Chondrocyte (in vitro differentiated cells): ENCODE measurements around the gene MCU. TPM values are rescaled to one million over a fixed set of nuclear protein-coding genes. Genes with fewer than 3 reads are reported as not detected.

Source experiments
- DNase-seq: peaks from one replicate; pipeline ENCODE4 v3.0.0; 2021; ENCODE audit warnings: mixed read lengths, low spot score
- H3K27ac Mint-ChIP-seq: one replicate; pipeline ENCODE4 v1.8.0; 2021; ENCODE audit warnings: mild to moderate bottlenecking, moderate library complexity, mixed read lengths; ENCODE audit not compliant: unreplicated experiment
- H3K27me3 Mint-ChIP-seq: 2 replicates; pipeline ENCODE4 v1.8.0; 2021; ENCODE audit warnings: low read depth, mixed read lengths
- H3K36me3 Mint-ChIP-seq: 2 replicates; pipeline ENCODE4 v1.8.0; 2021; ENCODE audit warnings: low read depth, mixed read lengths
- H3K4me1 Mint-ChIP-seq: 2 replicates; pipeline ENCODE4 v1.8.0; 2021; ENCODE audit warnings: low read depth, mild to moderate bottlenecking, mixed read lengths
- H3K4me3 Mint-ChIP-seq: one replicate; pipeline ENCODE4 v1.8.0; 2021; ENCODE audit warnings: mild to moderate bottlenecking, moderate library complexity, mixed read lengths; ENCODE audit not compliant: unreplicated experiment
- H3K9me3 Mint-ChIP-seq: 2 replicates; pipeline ENCODE4 v1.8.0; 2021; ENCODE audit warnings: low read depth, mixed read lengths
- total RNA-seq: library from RNA; stranded (reverse); gene quantifications from 3 replicates; pipeline ENCODE4 v1.2.1, GENCODE V29; 2021
- TF ChIP-seq, protein P1 (sequence below): fragments of 200-600 bp; sonication (generic); IDR thresholded peaks from 2 replicates; pipeline ENCODE4 v1.5.0; 2021; ENCODE audit warnings: antibody characterized with exemption, mild to moderate bottlenecking, moderate library complexity

The MCU gene
- total RNA-seq, 1 donor from 2014 or later, result 51.8 TPM

DNA sequence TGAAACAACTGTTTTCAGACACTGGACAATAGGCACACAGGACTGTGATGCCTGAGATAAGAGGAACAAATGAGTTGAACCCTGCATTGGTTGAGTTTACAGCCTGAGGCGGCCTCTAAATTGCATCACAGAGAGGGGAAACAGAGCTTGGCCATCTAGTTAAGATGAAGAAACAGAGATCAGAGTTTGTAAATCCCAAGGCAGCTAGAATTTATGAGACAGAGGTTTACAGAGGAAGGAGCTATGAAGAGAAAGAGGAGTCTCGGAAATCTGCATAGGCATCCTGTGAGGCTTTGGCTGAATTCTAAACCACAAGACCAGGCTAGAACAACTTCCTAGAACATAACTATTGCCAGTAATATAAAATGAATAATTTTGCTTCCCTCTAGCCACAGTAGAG, 160.6 kb downstream of the MCU start:
- DNase-seq, result no peak
- peaks cover 13% of the 10 kb centered on the region for H3K9me3 Mint-ChIP-seq
- H3K4me1 Mint-ChIP-seq, result no peaks in the 10 kb centered on the region
- TF ChIP-seq, protein P1, sequence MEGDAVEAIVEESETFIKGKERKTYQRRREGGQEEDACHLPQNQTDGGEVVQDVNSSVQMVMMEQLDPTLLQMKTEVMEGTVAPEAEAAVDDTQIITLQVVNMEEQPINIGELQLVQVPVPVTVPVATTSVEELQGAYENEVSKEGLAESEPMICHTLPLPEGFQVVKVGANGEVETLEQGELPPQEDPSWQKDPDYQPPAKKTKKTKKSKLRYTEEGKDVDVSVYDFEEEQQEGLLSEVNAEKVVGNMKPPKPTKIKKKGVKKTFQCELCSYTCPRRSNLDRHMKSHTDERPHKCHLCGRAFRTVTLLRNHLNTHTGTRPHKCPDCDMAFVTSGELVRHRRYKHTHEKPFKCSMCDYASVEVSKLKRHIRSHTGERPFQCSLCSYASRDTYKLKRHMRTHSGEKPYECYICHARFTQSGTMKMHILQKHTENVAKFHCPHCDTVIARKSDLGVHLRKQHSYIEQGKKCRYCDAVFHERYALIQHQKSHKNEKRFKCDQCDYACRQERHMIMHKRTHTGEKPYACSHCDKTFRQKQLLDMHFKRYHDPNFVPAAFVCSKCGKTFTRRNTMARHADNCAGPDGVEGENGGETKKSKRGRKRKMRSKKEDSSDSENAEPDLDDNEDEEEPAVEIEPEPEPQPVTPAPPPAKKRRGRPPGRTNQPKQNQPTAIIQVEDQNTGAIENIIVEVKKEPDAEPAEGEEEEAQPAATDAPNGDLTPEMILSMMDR, result no peak
- H3K4me3 Mint-ChIP-seq, result no peak overlapping the region
- peaks cover 6% of the 10 kb centered on the region for H3K36me3 Mint-ChIP-seq
- H3K27ac Mint-ChIP-seq, result no peak overlapping the region
- H3K27me3 Mint-ChIP-seq, result no peaks in the 10 kb centered on the region

DNA sequence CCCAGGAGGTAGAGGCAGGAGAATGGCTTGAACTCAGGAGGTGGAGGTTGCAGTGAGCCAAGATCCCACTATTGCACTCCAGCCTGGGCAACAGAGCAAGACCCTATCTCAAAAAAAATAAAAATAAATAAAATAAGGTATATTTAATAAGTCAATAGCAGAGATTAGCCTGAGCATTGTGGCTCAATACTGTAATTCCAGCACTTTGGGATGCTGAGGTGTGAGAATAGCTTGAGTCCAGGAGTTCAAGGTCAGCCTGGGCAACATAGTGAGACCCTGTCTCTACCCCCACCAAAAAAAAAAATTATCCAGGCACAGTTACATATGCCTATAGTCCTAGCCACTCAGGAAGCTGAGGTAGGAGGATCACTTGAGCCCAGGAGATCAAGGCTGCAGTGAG, 163.2 kb downstream of the MCU start:
- Mint-ChIP-seq H3K4me1 (no peaks in the 10 kb centered on the region), H3K27ac (no peak overlapping the region), H3K4me3 (no peak overlapping the region), H3K27me3 (no peaks in the 10 kb centered on the region), H3K36me3 (peaks cover 8% of the 10 kb centered on the region), H3K9me3 (peaks cover 13% of the 10 kb centered on the region)
- TF ChIP-seq, protein P1, result no peak
- DNase-seq, result no peak

DNA sequence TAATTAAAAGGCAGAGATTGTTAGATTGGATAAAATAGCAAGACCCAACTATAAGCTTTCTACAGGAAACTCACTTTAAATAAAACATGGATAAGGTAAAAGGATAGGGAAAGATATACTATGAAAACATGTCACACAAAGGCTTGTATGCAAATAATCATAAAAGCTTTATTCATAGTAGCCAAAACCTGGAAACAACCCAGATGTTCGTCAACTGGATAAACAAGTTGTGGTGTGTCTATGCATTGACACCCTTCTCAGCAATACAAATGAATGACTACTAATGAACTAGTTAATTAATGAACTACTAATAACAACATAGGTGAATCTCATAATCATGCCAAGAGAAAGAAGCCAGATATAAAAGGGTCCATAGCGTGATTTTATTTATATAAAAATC, 163.8 kb downstream of the MCU start:
- Mint-ChIP-seq H3K9me3 (peaks cover 13% of the 10 kb centered on the region), H3K4me1 (no peaks in the 10 kb centered on the region), H3K27me3 (no peaks in the 10 kb centered on the region), H3K4me3 (no peak overlapping the region), H3K27ac (no peak overlapping the region), H3K36me3 (peaks cover 11% of the 10 kb centered on the region)
- no peak for DNase-seq
- TF ChIP-seq, protein P1, result no peak

DNA sequence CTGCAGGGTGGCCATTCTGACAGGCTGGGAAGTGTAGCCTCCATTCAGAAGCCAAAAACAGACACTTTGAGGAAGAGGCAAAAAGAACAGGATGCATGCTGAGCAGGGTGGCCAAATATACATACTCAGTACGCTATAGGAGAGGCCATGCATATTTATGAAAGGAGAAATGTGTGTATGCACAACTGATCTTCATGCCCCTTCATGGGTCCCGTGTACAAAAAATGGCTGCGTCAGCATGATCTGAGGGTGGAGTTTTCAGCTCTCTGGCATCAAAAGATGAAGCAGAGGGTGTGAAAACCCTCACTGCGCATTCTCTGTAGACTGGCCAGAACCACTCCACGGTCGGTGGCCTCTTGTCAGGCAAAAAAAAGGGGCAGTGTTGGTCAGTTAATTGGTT, 166.1 kb downstream of the MCU start:
- DNase-seq, result no peak
- no peak overlapping the region for H3K4me3 Mint-ChIP-seq
- H3K4me1 Mint-ChIP-seq, result no peaks in the 10 kb centered on the region
- peaks cover 5% of the 10 kb centered on the region for H3K9me3 Mint-ChIP-seq
- peaks cover 11% of the 10 kb centered on the region for H3K36me3 Mint-ChIP-seq
- H3K27me3 Mint-ChIP-seq, result no peaks in the 10 kb centered on the region
- TF ChIP-seq, protein P1, result no peak
- no peak overlapping the region for H3K27ac Mint-ChIP-seq

DNA sequence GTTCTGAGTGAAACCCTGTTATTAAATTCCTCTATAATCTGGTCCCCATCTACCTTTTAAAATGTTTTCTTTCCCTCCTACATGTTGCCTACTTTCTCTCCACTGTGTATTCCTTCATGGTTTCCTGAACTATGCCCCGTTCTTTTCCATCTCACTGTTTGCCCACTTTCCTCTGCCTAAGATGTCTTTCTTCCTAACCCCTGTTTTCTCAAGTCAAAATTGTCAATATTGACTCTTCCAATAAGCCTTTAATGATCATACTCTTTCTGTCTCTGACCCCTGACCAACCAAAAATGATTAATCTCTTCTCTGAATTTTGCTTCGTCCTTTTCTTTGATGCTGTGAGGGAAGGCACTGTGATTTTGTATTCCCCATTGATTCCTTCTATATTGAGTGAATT, 171.0 kb downstream of the MCU start:
- DNase-seq, result no peak
- H3K27ac Mint-ChIP-seq, result no peak overlapping the region
- TF ChIP-seq, protein P1, result no peak
- no peak overlapping the region for H3K4me3 Mint-ChIP-seq
- no peaks in the 10 kb centered on the region for H3K27me3 Mint-ChIP-seq
- H3K36me3 Mint-ChIP-seq, result peaks cover 14% of the 10 kb centered on the region
- H3K4me1 Mint-ChIP-seq, result no peaks in the 10 kb centered on the region
- H3K9me3 Mint-ChIP-seq, result no peaks in the 10 kb centered on the region
